ENCODE results near the gene QRICH1. TPM values are rescaled to one million over a fixed set of nuclear protein-coding genes. Genes with fewer than 3 reads are reported as not detected.

Gene QRICH1
- total RNA-seq, 1 donor from 2014 or later, result 55.3 TPM

- no peak for DNase-seq (ENCODE audit: low read depth)
Measured at GRCh38 chr3:49120096-49120437, 26.2 kb upstream of the QRICH1 start.

DNA sequence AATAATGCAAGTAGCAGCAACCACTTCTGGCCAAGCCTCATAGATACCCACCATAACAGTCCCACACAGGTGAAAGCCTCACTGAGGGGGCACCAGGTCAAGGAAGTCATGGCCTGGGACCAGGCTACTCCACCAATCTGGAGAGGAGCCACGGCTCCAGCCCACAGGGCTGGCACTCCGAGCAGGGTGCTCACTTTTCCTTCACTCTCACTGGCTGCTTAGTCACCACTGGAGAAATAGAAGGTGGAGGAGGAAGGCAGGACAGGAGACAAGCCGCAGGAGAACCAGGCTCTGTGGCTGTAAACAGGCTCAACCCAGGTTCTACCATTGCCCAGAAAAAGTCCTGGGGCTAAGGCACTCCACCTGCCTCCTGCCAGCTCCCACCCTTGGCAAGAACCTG lies 25.6 kb upstream of the QRICH1 start:
- DNase-seq (ENCODE audit: low read depth), result no peak

- no peak for DNase-seq (ENCODE audit: low read depth)
Measured at GRCh38 chr3:49119036-49119435, 25.2 kb upstream of the QRICH1 start.

GRCh38 chr3:49112262-49112661 lies 18.4 kb upstream of the QRICH1 start:
- no peak for DNase-seq (ENCODE audit: low read depth)

- no peak for DNase-seq (ENCODE audit: low read depth)
Measured at GRCh38 chr3:49111347-49111746, 17.5 kb upstream of the QRICH1 start.

DNA sequence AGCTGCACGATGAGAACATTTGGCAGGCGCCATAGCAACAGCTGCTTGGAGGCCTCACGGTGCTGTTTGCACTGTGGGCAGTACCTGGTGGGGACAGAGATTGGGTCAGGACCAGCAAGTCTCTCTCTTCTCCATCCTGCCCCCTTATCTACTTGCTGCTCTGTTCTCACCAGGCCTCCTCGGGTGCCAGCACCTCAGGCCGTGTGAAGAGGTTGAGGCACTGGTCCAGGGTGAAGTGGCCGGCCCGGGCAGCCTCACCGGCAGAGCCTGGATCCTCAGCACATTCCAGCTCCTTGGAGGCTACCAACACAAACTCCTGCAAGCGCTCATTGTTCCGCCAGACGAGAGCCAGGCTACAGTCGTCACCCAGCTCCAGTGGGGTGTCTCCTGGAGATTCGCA lies 16.9 kb upstream of the QRICH1 start:
- DNase-seq (ENCODE audit: low read depth), result no peak

DNA sequence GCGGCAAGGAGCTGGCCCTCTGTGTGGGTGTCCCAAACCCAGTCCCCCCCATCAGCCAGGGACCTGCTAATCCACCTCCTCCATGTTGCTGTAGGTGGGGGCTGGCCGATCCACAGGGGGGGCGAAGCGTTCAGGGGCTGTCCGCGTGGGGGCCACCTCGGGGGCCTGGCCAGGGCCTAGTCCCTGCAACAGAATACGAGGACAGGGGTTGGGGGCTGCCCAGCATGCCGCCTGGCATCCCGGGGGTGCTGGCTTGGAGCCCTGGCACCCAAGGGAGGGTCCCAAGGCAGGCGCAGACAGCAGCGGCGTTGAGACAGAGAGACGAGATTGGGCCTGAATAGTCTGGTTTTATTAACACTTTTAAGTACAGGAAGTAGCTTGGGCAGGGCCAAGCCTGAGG lies 14.5 kb upstream of the QRICH1 start:
- no peak for DNase-seq (ENCODE audit: low read depth)

DNA sequence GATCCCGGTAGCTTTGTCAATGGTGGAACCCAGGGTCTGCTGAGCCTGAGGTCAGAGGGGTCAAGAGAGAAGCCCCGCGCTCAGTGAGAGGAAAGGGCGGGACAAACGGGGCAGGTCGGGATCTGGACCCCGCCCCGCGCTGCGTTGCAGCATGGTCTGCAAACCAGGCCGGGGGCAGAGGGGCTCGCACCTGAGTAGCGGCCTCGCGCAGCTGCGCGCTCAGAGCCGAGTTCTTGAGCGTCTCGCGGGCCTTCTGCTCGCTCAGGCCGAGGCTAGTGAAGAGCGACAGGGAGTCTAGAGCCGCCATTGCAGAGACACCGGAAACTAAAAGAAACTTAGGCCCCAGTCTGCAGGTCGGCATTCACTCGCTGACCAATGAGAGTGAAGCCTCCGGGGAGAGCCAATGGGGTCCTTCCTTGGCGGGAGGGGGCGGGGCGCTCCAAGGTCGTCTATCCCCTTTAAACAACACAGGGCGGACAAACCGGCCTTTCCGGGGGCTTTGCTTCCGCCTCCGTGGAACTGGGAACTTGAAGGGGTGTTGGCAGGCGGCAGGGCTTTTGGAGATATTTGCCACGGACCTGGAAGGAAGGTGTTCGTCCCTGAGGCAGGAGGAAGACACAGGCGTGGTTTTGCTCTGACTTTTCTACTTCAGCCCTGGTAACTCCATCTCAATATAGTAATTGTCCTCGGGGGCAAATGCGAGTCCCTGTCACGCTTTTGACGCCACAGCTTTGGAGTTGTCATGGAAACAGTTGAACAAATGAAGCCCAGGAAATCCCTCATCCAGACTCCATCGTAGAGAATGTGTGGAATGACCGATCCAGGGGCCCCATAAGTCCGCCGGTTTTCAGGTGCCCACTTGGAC lies 10.8 kb upstream of the QRICH1 start, which contains the start of gene QARS1:
TSS of gene QARS1 (minus strand) at position 331 of the 865 bp plus-strand sequence. CDS start at position 307, 24 bp downstream.
- DNase-seq (ENCODE audit: low read depth), result peak; percentile 82

GRCh38 chr3:49104052-49104426 lies 10.2 kb upstream of the QRICH1 start:
- DNase-seq (ENCODE audit: low read depth), result no peak

DNA sequence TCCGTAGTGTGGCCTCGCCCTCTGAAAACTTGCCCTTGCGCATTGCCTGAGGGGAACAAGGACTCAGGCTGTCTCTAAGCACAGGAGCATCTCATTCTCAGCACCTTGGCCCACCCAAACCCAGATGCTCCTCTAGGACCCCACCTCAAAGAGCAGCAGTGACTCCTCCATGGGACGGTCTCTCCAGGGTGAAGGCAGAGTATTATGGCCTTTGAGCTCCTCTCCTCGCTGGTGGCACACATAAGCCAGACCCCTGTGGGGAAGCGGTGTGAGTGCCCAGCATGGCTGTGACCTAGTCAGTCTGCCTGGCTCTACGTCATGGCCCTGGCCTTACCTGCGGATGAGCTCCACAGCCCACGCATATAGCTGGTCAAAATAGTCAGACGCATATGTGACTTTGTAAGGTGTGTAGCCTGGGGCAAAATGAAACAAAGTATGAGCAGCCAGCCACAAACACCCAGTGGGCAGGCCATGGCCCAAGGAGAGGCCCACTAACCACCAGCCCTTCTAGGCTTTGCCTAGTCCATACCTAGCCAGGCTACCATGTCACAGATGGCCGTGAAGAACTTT lies 6.3 kb upstream of the QRICH1 start:
- no peak for DNase-seq (ENCODE audit: low read depth)

DNA sequence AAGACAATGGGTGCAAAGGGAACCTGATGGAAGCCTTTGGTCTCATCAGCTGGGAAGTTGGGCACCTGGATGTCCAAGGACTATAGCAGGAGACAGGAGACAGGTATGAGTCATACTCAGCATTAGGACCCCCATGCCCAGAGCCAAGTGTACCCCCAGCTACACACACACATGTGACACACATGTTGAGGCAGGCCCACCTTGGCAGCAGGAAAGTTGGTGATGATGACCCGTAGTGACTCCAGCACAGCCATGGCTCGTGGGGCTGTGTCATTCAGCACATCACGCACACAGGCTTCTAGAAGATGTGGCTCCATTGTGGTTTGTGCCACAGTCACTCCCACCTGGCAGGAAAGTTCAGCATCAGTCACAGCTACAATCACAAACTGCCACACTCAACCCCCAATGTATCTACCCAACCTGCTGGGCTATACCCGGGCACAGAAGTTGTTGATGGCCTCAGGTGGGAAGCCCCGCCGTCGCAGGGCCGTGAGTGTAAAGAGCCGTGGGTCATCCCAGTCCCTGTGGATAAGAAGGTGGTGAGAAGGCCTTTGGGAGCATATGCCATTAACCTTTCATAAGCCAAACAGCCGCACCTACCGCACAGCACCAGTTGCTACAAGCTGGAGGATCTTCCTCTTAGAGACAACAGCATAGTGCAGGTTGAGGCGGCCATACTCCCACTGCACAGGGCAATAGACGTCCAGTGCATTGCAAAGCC lies 5.2 kb upstream of the QRICH1 start:
- no peak for DNase-seq (ENCODE audit: low read depth)

- DNase-seq (ENCODE audit: low read depth), result no peak
Measured at GRCh38 chr3:49098429-49098828, 4.6 kb upstream of the QRICH1 start.

GRCh38 chr3:49092938-49093852 lies 676 bp downstream of the QRICH1 start:
- DNase-seq (ENCODE audit: low read depth), result peak; percentile 77

GRCh38 chr3:49081429-49081828 lies 12.4 kb downstream of the QRICH1 start:
- no peak for DNase-seq (ENCODE audit: low read depth)

DNA sequence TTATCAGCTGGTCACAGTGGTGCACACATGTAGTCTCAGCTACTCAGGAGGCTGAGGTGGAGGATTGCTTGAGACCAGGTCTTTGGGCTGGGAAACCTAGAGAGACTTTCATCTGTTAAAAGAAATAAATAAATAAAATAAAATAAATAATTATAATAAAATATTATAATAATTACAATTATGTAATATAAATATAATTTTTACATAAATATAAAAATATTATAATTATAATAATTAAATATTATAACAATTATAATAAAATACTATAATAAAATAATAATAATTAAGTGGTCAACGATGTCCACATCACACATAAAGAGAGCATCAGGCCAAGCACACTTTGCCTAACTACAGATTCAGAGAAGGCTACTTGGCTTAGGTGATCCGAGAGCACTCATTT lies 14.6 kb downstream of the QRICH1 start:
- DNase-seq (ENCODE audit: low read depth), result no peak

- no peak for DNase-seq (ENCODE audit: low read depth)
Measured at GRCh38 chr3:49076646-49077045, 17.2 kb downstream of the QRICH1 start.

GRCh38 chr3:49076116-49076515 lies 17.8 kb downstream of the QRICH1 start:
- no peak for DNase-seq (ENCODE audit: low read depth)

DNA sequence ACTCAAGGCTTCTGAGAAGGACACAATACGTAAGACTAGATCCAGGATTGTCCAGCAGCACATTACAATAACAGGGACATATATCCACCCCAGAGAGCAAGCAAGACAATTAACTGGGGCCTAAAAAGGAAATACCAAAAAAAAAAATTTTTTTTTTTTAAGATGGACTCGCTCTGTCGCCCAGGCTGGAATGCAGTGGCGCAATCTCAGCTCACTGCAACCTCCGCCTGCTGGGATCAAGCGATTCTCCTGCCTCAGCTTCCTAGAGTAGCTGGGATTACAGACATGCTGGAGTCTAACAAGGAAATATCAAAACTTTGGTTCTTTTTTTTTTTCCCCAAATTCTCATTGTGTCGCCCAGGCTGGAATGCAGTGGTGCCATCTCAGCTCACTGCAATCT lies 35.9 kb downstream of the QRICH1 start:
- DNase-seq (ENCODE audit: low read depth), result no peak

GRCh38 chr3:49057268-49057667 lies 36.6 kb downstream of the QRICH1 start:
- no peak for DNase-seq (ENCODE audit: low read depth)

- no peak for DNase-seq (ENCODE audit: low read depth)
Measured at GRCh38 chr3:49054344-49054862, 39.5 kb downstream of the QRICH1 start.

DNA sequence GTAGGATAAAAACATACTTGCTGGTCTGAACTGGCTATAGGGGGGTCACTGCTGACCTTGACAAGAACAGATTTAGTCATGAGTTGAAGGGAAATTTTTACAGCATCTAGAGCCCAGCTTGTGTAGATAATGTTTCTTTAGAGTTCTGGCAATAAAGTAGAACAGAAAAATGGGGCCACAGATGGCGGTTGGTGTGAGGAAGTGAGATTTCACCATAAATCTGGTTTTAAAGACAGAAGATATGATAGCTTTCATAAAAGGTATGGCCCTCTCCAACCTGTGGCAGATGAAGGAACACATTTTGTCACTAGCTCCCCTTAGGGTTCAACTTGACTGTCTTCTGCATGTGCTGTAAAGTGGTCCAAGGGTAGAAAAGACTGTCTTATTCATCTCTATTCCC lies 40.3 kb downstream of the QRICH1 start:
- DNase-seq (ENCODE audit: low read depth), result no peak

- DNase-seq (ENCODE audit: low read depth), result no peak
Measured at GRCh38 chr3:49035281-49035680, 58.6 kb downstream of the QRICH1 start.

All from renal cortical epithelial cell (primary cell).